ENCODE measurements around the gene SUZ12.
A peak's percentile ranks its signal among the peaks of the same experiment; 100 is the strongest.
"Not testable (repeated sequence)": the region's sequence is repeated elsewhere in the genome, so short reads cannot be mapped to it uniquely, and the experiment has no call there.

The SUZ12 gene

DNA sequence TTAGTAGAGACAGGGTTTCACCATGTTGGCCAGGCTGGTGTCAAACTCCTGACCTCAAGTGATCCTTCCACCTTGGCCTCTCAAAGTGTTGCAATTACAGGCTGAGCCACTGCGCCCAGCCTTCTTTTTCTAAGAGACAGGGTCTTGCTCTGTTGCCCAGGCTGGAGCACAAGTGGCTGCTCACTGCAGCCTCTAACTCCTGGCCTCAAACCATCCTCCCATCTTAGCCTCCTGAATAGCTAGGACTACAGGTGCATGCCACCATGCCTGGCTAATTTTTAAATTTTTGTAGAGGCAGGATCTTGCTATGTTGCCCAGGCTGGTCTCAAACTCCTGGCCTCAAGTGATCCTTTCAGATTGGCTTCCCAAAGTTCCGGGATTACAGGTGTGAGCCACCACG is 15.1 kb downstream of the SUZ12 start:
- DNase-seq (ENCODE audit: low read depth in 2 of 2) = not testable (repeated sequence)

GRCh38 chr17:31964131-31964530 is 27.3 kb downstream of the SUZ12 start:
- not testable (repeated sequence) for DNase-seq (ENCODE audit: low read depth in 2 of 2)

DNA sequence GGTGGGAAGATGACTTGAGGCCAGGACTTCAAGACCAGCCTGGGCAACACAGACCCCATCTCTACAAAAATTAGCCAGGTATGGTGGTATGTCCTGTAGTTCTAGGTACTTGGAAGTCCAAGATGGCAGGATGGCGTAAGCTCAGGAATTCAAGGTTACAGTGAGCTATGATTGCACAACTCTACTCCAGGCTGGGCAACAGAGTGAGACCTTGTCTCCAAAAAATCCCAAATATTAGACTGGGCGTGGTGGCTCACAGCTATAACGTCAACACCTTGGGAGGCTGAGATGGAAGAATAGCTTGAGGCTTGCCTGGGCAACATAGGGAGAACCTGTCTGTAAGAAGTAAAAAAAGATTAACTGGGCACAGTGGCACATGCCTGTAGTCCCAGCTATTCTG is 30.8 kb downstream of the SUZ12 start:
- no peak for DNase-seq (ENCODE audit: low read depth in 2 of 2)

DNA sequence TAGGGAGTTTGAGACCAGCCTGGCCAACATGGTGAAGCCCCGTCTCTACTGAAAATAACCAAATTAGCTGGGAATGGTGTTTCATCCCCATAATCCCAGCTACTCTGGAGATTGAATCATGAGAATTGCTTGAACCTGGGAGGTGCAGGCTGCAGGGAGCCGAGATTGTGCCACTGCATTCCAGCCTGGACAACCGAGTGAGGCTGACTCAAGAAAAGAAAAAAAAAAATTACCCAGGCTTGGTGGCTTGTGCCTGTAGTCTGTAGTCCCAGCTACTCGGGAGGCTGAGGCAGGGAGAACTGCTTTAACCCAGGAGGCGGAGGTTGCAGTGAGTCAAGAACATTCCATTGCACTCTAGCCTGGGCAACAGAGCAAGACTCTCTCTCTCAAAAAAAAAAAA is 33.6 kb downstream of the SUZ12 start:
- DNase-seq (ENCODE audit: low read depth in 2 of 2) = not testable (repeated sequence)

GRCh38 chr17:31974269-31975071 is 37.7 kb downstream of the SUZ12 start:
- not testable (repeated sequence) for DNase-seq (ENCODE audit: low read depth in 2 of 2)

GRCh38 chr17:31975391-31975790 is 38.6 kb downstream of the SUZ12 start:
- not testable (repeated sequence) for DNase-seq (ENCODE audit: low read depth in 2 of 2)

- not testable (repeated sequence) for DNase-seq (ENCODE audit: low read depth in 2 of 2)
Measured at GRCh38 chr17:31991821-31992220, 55.0 kb downstream of the SUZ12 start.

- DNase-seq (ENCODE audit: low read depth in 2 of 2) = no peak
Measured at GRCh38 chr17:31997005-31997404, 60.2 kb downstream of the SUZ12 start.

DNA sequence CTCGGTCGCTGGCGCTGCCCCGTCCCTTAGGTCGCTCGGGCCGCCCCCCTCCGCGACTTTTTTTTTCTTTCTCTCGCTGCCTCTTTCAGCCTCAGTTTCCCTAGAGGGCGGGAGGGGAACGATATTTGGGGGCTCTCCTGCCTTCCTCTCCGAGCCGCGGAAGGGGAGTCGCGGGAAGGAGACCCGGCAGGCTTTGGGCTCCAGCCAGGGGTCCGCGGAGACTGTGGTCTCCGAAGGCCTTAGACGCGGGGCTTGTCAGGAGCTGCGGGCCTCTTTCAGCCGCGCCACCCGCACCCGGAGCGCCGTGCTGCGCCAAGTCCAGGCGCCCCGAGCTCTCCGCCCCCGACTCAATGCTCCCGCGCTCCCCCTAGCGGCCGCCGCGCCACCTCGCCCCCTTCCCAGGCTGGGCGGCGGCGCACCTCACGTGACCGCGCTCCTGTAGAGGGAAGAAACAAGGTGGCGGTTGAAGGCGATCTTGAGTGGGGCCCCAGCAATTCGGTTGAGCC is 70.2 kb downstream of the SUZ12 start, which contains the start of gene LRRC37B:
Gene LRRC37B, plus strand, starts transcription at position 427 of the 506 bp plus-strand sequence. CDS start 14,010 bp downstream, outside the sequence.
- peak; percentile 76 to 87 for DNase-seq (ENCODE audit: low read depth in 2 of 2)

DNA sequence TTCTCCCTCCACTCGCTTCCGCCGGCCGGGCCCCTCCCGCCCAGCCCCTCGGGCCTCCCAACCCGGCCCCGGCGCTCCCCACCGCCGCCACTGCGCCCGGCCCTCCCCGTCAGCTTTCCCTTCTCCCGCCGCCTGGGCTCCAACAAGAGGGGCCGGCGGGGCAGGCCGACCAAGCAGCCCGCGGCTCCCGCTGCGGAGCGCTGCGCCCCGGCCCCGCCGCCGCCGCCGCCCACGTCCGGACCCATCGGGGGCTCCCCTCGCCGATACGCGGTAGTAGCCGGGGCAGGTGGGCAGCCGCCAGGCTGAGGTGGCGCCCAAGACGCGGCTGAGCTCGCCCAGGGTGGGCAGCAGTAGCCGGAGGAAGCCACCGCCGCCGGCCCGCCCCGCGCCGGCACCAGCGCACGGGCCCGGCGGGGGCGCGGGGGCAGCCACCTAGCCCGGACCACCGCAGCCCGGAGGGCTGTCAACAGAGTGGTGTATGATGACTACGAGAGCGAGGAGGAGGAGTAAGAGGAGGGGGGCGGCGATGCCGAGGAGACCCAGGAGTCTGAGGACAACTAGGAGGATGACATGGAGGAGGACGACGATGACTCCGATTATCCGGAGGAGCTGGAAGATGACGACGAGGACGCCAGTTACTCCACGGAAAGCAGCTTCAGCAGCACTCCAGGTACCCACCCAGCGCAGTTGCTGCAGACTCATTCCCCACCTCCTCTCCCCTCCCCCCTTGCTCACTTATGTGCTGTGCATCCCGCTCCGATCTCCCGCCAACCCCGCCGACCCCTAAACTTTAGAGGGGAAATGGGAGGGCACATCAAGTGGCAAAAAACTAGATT is 70.9 kb downstream of the SUZ12 start:
- DNase-seq (ENCODE audit: low read depth in 2 of 2) = peak in 1 of 2 experiments; percentile 22

DNA sequence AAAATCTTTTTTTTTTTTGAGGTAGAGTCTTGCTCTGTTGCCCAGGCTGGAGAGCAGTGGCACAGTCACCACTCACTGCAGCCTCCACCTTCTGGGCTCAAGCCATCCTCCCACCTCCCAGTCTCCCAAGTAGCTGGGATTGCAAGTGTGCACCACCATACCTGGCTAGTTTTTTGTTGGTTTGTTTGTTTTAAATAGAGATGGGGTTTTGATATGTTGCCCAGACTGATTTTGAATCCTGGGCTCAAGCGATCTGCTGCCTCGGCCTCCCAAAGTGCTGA is 72.4 kb downstream of the SUZ12 start:
- no peak for DNase-seq (ENCODE audit: low read depth in 2 of 2)

DNA sequence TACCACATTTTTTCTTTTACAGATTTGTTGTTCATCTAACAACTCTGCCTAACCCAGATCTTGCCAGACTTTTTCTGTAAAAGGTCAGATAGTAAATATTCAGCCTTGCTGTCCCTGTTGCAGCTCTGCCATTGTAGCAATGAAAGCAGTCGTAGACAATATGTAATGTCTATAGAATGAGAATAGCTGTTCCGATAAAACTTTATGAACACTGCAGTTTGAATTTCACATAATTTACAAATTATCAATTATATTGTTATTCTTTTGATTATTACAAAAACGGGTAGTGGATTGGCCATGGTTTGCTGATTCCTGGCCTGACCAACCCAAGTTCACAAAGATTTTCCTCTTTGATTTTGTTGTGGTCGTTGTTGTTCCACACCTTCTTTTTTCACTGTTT is 73.3 kb downstream of the SUZ12 start:
- DNase-seq (ENCODE audit: low read depth in 2 of 2) = no peak

GRCh38 chr17:32015245-32016013 is 78.6 kb downstream of the SUZ12 start:
- DNase-seq (ENCODE audit: low read depth in 2 of 2) = no peak

DNA sequence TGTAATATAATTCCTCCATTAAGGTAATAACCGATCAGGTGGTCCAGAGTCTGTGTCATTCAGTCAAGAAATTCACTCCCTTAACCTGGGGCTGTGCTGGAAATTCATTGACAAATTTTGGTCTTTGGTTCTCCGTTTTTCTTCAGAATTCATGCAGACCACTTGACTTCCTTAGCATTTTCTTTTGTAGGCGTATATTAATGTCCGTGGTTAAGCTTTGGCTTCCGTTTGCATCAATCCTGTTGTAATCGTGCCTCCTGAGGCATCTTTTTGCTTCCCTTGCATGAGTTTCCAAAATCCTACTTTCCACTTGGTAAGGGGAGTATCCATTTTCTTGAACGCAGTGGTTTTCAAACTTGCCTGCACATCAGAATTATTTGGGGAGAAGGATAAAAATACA is 79.4 kb downstream of the SUZ12 start:
- DNase-seq (ENCODE audit: low read depth in 2 of 2) = no peak

DNA sequence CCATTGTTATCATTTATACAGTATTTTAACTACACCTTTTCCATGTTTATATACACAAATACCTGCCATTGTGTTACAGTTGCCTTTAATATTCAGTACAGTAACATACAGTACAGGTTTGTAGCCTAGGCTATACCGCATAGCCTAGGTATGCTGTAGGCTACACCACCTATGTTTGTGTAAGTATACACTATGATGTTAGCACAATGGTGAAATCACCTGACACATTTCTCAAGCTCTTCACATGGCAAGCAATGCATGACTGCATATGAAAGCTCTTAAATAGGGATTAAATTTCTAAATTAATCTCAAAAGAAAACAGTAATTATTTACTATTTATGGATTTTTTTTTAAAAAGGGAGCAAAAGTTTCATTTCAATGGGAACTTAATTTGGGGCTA is 82.4 kb downstream of the SUZ12 start:
- DNase-seq (ENCODE audit: low read depth in 2 of 2) = no peak

- no peak for DNase-seq (ENCODE audit: low read depth in 2 of 2)
Measured at GRCh38 chr17:32020943-32021614, 84.3 kb downstream of the SUZ12 start.

DNA sequence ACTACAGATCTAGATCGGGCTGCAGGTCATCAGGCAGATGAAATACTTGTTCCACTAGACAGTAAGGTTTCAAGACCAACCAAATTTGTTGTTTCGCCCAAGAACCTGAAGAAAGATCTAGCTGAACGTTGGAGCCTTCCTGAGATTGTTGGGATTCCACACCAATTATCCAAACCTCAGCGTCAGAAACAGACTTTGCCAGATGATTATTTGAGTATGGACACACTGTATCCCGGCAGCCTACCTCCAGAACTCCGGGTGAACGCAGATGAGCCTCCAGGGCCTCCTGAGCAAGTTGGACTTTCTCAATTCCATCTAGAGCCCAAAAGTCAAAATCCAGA is 84.8 kb downstream of the SUZ12 start:
- DNase-seq (ENCODE audit: low read depth in 2 of 2) = no peak

GRCh38 chr17:32022554-32022953 is 85.7 kb downstream of the SUZ12 start:
- not testable (repeated sequence) for DNase-seq (ENCODE audit: low read depth in 2 of 2)

DNA sequence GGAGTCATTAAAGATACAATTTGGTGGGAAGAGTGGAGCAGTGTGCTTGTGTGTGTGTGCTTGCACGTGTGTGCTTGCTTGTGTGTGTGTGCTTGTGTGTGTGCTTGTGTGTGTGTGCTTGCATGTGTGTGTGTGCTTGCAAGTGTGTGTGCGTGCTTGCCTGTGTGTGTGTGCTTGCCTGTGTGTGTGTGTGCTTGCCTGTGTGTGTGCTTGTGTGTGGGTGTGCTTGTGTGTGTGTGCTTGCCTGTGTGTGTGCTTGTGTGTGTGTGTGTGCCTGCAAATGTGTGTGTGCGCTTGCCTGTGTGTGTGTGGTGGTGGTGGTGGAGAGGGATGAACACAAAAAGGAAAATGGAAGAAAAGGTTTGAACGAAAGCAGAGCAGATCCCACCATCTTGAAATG is 90.5 kb downstream of the SUZ12 start:
- not testable (repeated sequence) for DNase-seq (ENCODE audit: low read depth in 2 of 2)

- no peak for DNase-seq (ENCODE audit: low read depth in 2 of 2)
Measured at GRCh38 chr17:32033223-32033622, 96.4 kb downstream of the SUZ12 start.

DNA sequence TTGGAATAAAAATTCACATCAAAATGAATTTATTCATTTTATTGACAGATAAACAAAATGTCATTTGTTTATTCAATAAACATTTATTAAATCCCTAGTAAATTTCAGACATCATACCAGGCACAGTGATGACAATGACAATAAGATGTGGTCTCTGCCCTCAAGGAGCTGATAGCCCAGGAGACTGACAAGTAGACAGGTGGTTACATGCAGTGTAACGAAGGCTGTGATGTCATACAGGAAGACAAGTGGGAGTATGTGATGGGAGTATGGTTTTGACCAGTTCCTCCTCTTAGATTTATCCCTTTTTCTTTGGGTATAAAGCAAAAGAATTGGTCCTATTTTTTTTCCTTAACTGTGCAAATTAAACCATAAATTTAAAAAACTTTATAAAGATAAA is 97.0 kb downstream of the SUZ12 start:
- DNase-seq (ENCODE audit: low read depth in 2 of 2) = not testable (repeated sequence)

GRCh38 chr17:32040246-32040645 is 103.4 kb downstream of the SUZ12 start:
- DNase-seq (ENCODE audit: low read depth in 2 of 2) = not testable (repeated sequence)

All from stimulated activated CD4-positive, alpha-beta T cell treated with anti-CD3 and anti-CD28 coated beads, Interleukin-12 subunit alpha, Interleukin-12 subunit beta, amount 100 ng/mL, for 24 hours (primary cell).